HL-60 (cell line): ENCODE measurements around the gene XKR7.

ENCODE experiments used
- DNase-seq, 2 experiments: peaks; one replicate each; pipeline ENCODE4 v3.0.0-alpha.2; 2010 to 2020; ENCODE audit warnings: low read depth in 1 of 2, low spot score in 1 of 2
- H3K27ac ChIP-seq: fragments of 250-450 bp; sonication (Bioruptor Pico); replicated peaks from 2 replicates; pipeline ENCODE4 v1.5.1; 2020; ENCODE audit warnings: mild to moderate bottlenecking, moderate library complexity
- H3K27me3 ChIP-seq: fragments of 250-450 bp; sonication (Bioruptor Pico); 2 replicates; pipeline ENCODE4 v1.5.1; 2021; ENCODE audit warnings: mild to moderate bottlenecking, moderate library complexity; ENCODE audit not compliant: insufficient read depth, poor library complexity, severe bottlenecking
- H3K4me3 ChIP-seq: replicated peaks from 2 replicates; pipeline ENCODE4 v1.5.1; 2011; ENCODE audit warnings: mild to moderate bottlenecking, control low read depth, low read length; ENCODE audit not compliant: insufficient read depth
- GABPA ChIP-seq: IDR thresholded peaks from 2 replicates; pipeline ENCODE4 v1.6.1; 2012; ENCODE audit warnings: low read depth
- POLR2AphosphoS5 ChIP-seq: IDR thresholded peaks from 2 replicates; pipeline ENCODE4 v1.6.1; 2012; ENCODE audit warnings: low read depth
- SPI1 ChIP-seq: IDR thresholded peaks from 2 replicates; pipeline ENCODE4 v1.6.1; 2012; ENCODE audit warnings: low read depth, mild to moderate bottlenecking, borderline replicate concordance
- TF ChIP-seq, protein P1 (sequence below): IDR thresholded peaks from one replicate; pipeline ENCODE4 v1.5.1; 2011; ENCODE audit warnings: low read length, control low read depth, inconsistent platforms; ENCODE audit not compliant: insufficient read depth
- TF ChIP-seq, protein P2 (sequence below): IDR thresholded peaks from 2 replicates; pipeline ENCODE4 v1.6.1; 2012; ENCODE audit warnings: low read depth; ENCODE audit not compliant: insufficient replicate concordance

Gene XKR7

DNA sequence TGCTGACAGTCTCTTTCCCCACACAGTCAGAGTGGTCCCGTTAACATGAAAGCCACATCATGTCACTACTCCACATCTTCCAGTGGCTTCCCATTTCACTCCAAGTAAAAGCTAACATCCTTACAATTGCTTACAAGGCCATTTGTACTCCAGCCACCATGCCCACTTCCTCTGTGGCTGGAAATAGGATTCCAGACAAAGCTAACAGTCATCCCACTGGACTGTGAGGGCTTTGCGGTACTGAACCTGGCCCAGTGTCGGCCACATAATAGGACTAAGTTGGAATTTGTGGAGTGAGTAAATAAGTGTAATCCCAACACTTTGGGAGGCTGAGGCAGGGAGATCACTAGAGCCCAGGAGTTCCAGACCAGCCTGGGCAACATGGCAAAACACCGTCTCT is 53.1 kb downstream of the XKR7 start:
- Histone ChIP-seq H3K27ac (no peak overlapping the region), H3K4me3 (no peak overlapping the region), H3K27me3 (peaks cover 40% of the 10 kb centered on the region)
- TF ChIP-seq GABPA (no peak), SPI1 (no peak), POLR2AphosphoS5 (no peak)
- TF ChIP-seq, protein P1, sequence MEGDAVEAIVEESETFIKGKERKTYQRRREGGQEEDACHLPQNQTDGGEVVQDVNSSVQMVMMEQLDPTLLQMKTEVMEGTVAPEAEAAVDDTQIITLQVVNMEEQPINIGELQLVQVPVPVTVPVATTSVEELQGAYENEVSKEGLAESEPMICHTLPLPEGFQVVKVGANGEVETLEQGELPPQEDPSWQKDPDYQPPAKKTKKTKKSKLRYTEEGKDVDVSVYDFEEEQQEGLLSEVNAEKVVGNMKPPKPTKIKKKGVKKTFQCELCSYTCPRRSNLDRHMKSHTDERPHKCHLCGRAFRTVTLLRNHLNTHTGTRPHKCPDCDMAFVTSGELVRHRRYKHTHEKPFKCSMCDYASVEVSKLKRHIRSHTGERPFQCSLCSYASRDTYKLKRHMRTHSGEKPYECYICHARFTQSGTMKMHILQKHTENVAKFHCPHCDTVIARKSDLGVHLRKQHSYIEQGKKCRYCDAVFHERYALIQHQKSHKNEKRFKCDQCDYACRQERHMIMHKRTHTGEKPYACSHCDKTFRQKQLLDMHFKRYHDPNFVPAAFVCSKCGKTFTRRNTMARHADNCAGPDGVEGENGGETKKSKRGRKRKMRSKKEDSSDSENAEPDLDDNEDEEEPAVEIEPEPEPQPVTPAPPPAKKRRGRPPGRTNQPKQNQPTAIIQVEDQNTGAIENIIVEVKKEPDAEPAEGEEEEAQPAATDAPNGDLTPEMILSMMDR, result no peak
- TF ChIP-seq, protein P2, sequence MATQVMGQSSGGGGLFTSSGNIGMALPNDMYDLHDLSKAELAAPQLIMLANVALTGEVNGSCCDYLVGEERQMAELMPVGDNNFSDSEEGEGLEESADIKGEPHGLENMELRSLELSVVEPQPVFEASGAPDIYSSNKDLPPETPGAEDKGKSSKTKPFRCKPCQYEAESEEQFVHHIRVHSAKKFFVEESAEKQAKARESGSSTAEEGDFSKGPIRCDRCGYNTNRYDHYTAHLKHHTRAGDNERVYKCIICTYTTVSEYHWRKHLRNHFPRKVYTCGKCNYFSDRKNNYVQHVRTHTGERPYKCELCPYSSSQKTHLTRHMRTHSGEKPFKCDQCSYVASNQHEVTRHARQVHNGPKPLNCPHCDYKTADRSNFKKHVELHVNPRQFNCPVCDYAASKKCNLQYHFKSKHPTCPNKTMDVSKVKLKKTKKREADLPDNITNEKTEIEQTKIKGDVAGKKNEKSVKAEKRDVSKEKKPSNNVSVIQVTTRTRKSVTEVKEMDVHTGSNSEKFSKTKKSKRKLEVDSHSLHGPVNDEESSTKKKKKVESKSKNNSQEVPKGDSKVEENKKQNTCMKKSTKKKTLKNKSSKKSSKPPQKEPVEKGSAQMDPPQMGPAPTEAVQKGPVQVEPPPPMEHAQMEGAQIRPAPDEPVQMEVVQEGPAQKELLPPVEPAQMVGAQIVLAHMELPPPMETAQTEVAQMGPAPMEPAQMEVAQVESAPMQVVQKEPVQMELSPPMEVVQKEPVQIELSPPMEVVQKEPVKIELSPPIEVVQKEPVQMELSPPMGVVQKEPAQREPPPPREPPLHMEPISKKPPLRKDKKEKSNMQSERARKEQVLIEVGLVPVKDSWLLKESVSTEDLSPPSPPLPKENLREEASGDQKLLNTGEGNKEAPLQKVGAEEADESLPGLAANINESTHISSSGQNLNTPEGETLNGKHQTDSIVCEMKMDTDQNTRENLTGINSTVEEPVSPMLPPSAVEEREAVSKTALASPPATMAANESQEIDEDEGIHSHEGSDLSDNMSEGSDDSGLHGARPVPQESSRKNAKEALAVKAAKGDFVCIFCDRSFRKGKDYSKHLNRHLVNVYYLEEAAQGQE, result no peak
- DNase-seq, result no peak

DNA sequence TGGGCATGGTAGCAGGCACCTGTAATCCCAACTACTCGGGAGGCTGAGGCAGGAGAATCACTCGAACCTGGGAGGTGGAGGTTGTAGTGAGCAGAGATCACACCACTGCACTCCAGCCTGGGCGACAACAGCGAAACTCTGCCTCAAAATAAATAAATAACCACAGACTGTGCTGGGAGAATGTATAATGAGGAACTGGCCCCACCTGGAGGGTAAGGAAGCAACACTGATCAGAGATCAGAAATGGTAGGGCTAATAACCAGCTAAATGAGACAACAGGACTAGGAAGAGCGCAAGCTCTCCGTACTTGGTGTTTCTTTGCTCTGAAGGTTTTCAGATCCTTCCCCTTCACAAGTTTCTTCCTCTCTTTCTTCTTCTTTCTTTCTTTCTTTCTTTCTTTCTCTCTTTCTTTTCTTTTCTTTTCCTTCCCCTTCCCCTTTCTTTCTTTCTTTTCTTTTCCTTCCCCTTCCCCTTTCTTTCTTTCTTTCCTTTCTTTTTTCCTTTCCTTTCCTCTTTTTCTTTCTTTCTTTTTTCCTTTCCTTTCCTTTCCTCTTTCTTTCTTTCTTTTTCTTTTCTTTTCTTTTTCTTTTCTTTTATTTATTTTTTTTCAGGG is 56.8 kb downstream of the XKR7 start:
- no peak overlapping the region for H3K4me3 ChIP-seq
- peaks cover 15% of the 10 kb centered on the region for H3K27me3 ChIP-seq
- H3K27ac ChIP-seq, result no peak overlapping the region
- DNase-seq, result peak in 1 of 2 experiments; percentile 18
- TF ChIP-seq SPI1 (peak; percentile 67), POLR2AphosphoS5 (no peak)

DNA sequence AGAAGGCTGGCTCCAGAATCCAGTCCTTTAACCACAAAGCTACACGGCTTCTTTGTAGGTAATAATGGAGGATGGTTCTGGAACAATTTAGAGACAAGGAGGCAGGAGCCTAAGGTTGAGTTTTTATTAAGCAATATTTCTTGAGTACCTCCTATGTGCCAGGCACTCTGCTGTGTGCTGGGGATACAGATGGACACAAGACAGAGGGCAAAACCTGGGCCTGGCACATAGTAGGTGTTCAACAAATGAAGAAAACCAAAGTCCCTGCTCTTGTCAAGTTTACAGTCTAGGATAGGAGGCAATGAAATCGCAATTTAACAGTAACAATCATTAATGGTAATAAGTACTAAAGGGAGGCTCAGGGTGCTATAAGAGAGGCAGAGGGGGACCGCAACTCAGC is 59.7 kb downstream of the XKR7 start:
- no peak for TF ChIP-seq SPI1
- TF ChIP-seq, protein P2, result no peak
- TF ChIP-seq, protein P1, result no peak
- H3K27me3 ChIP-seq, result no peaks in the 10 kb centered on the region
- H3K4me3 ChIP-seq, result no peak overlapping the region
- no peak for DNase-seq
- H3K27ac ChIP-seq, result no peak overlapping the region

DNA sequence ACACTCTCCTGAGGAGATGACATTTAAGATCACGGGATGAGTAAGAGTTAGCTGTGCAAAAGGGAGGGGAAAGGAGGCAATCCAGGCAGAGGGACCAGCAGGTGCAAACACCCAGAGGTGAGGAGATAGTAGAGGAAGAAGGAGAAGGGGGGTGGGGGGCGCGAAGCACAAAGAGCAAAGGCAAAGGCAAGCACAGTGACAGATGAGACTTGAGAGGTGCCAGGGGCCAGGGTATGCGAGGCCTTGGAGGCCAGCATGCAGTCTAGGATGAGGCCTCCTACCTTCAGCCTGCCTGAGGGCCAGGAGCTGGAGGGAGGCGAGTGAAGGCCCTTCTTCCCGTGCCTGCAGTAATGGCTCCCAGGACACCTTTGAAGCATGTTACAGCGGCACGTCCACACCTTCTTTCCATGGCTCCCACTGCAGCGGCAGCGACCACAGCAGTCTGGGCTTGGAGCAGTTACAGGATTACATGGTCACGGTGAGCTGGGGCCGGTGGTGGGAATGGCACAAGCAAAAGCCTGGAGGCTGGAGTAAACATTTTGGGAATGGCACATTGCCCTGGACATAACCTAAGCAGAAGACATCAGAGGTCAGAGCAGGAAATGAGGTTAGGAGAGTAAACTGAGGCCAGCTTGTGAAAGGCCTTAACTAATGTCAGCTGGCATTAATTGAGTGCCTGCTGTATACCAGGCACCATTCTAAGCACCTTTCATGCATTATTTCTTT is 60.9 kb downstream of the XKR7 start:
- no peak overlapping the region for H3K4me3 ChIP-seq
- TF ChIP-seq GABPA, result no peak
- no peak for DNase-seq
- no peak overlapping the region for H3K27ac ChIP-seq
- no peaks in the 10 kb centered on the region for H3K27me3 ChIP-seq

DNA sequence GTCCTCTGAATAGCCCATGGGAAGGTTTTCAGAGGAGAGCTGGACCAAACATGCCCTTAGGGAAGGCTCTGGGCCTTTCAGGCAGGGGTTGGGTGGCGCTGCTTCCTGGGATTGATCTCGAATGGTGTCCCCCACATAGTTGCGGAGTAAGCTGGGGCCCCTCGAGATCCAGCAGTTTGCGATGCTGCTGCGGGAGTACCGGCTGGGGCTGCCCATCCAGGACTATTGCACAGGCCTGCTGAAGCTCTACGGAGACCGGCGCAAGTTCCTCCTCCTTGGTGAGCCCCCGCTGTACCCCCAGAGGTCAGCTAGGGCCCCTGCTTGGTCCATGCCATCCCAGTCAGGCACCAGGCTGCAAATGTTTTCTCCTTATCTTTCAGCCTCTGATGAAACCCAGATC is 61.6 kb downstream of the XKR7 start:
- TF ChIP-seq, protein P1, result no peak
- TF ChIP-seq SPI1, result no peak
- TF ChIP-seq, protein P2, result no peak
- no peak for TF ChIP-seq POLR2AphosphoS5
- TF ChIP-seq GABPA, result no peak
- no peak overlapping the region for H3K27ac ChIP-seq
- no peak overlapping the region for H3K4me3 ChIP-seq
- no peak for DNase-seq
- no peaks in the 10 kb centered on the region for H3K27me3 ChIP-seq
